Measurements from ENCODE around the gene PRSS33. TPM values are rescaled to one million over a fixed set of nuclear protein-coding genes. Genes with fewer than 3 reads are reported as not detected.

The PRSS33 gene
- total and polyA plus RNA-seq, 2 donors from 2014 or later: not detected

- Histone ChIP-seq H3K27me3 (ENCODE audit: control insufficient read depth, insufficient read depth, low read length) (no peaks in the 10 kb centered on the region), H3K4me1 (ENCODE audit: control insufficient read depth in 2 of 3, insufficient read depth in 2 of 3, low read depth in 1 of 3, low read length in 3 of 3) (no peaks in the 10 kb centered on the region), H3K36me3 (ENCODE audit: control insufficient read depth in 2 of 3, insufficient read depth in 3 of 3, low read length in 3 of 3) (no peaks in the 10 kb centered on the region), H3K4me3 (ENCODE audit: low read length in 3 of 3) (no peak overlapping the region), H3K9ac (ENCODE audit: low read length in 3 of 3) (no peak overlapping the region), H3K9me3 (ENCODE audit: control insufficient read depth in 2 of 3, insufficient read depth in 1 of 3, low read length in 3 of 3) (no peaks in the 10 kb centered on the region), H3K27ac (ENCODE audit: low read depth in 2 of 2, low read length in 2 of 2) (no peak overlapping the region)
- intact Hi-C loops (cut with DNase I): no loop called here
- no peak for TF ChIP-seq CTCF (IDR thresholded peaks at IDR 0.05; ENCODE audit: borderline replicate concordance, extremely low read depth, insufficient read depth)
- no peak for FAIRE-seq
- no peak for DNase-seq
Measured at GRCh38 chr16:2817340-2818271, 30.2 kb upstream of the PRSS33 start.

- Histone ChIP-seq H3K27ac (ENCODE audit: low read depth in 2 of 2, low read length in 2 of 2) (no peak within 1 kb of the TSS), H3K9me3 (ENCODE audit: control insufficient read depth in 2 of 3, insufficient read depth in 1 of 3, low read length in 3 of 3) (no peaks in the 10 kb centered on the region), H3K4me3 (ENCODE audit: low read length in 3 of 3) (no peak within 1 kb of the TSS), H3K4me1 (ENCODE audit: control insufficient read depth in 2 of 3, insufficient read depth in 2 of 3, low read depth in 1 of 3, low read length in 3 of 3) (no peaks in the 10 kb centered on the region), H3K9ac (ENCODE audit: low read length in 3 of 3) (no peak within 1 kb of the TSS), H3K27me3 (ENCODE audit: control insufficient read depth, insufficient read depth, low read length) (no peaks in the 10 kb centered on the region), H3K36me3 (ENCODE audit: control insufficient read depth in 2 of 3, insufficient read depth in 3 of 3, low read length in 3 of 3) (no peaks in the 10 kb centered on the region)
- no peak for TF ChIP-seq CTCF (IDR thresholded peaks at IDR 0.05; ENCODE audit: borderline replicate concordance, extremely low read depth, insufficient read depth)
- intact Hi-C loops (cut with DNase I): no loop called here
- no peak for DNase-seq
- FAIRE-seq: no peak
Measured at GRCh38 chr16:2816751-2817339, 29.5 kb upstream of the PRSS33 start, which contains the start of gene PRSS21. PRSS21 (plus strand) TSS chr16:2817237; CDS start chr16:2817269, 32 bp downstream.

- H3K36me3 ChIP-seq (ENCODE audit: control insufficient read depth in 2 of 3, insufficient read depth in 3 of 3, low read length in 3 of 3): no peaks in the 10 kb centered on the region
- no peak overlapping the region for H3K9ac ChIP-seq (ENCODE audit: low read length in 3 of 3)
- DNase-seq (no peak), FAIRE-seq (no peak)
- no peak for TF ChIP-seq CTCF (IDR thresholded peaks at IDR 0.05; ENCODE audit: borderline replicate concordance, extremely low read depth, insufficient read depth)
- H3K4me3 ChIP-seq (ENCODE audit: low read length in 3 of 3): no peak overlapping the region
- H3K27ac ChIP-seq (ENCODE audit: low read depth in 2 of 2, low read length in 2 of 2): no peak overlapping the region
- intact Hi-C loops (cut with DNase I): no loop called here
- no peaks in the 10 kb centered on the region for H3K9me3 ChIP-seq (ENCODE audit: control insufficient read depth in 2 of 3, insufficient read depth in 1 of 3, low read length in 3 of 3)
- H3K27me3 ChIP-seq (ENCODE audit: control insufficient read depth, insufficient read depth, low read length): no peaks in the 10 kb centered on the region
- H3K4me1 ChIP-seq (ENCODE audit: control insufficient read depth in 2 of 3, insufficient read depth in 2 of 3, low read depth in 1 of 3, low read length in 3 of 3): no peaks in the 10 kb centered on the region
Measured at GRCh38 chr16:2815299-2815771, 28.0 kb upstream of the PRSS33 start.
